RKO (cell line): ENCODE results near the gene LRRC45.
"Not testable (repeated sequence)": the region's sequence is repeated elsewhere in the genome, so short reads cannot be mapped to it uniquely, and the experiment has no call there.

ENCODE experiments used
- DNase-seq: peaks from one replicate; pipeline ENCODE4 v3.0.0-alpha.2; 2016; ENCODE audit warnings: low spot score

Gene LRRC45

DNA sequence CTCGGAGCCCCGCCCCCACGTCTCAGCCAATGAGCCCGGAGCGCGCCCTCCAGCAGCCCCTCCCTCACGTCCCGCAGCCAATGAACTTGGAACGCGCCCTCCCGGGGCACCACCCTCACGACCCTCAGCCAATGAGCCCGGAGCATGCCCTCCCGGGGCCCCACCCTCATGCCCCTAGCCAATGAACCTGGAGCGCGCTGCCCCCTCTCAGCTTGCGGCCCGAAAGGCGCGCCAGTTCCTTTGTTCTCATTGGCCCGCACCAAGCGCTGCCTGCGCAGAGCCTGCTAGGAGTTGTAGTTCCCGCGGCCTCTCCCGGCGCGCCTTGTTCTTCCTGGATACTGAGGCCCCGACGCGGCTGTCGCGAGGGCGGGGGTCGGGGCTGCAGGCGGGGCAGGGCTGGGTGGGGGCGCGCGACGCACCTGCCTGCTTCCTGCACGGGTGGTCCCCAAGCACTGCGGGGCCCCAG, at the start of gene LRRC45:
LRRC45 (plus strand) TSS at position 325 of the 466 bp plus-strand sequence. CDS start 339 bp downstream, outside the sequence.
- peak; percentile 99 for DNase-seq

DNA sequence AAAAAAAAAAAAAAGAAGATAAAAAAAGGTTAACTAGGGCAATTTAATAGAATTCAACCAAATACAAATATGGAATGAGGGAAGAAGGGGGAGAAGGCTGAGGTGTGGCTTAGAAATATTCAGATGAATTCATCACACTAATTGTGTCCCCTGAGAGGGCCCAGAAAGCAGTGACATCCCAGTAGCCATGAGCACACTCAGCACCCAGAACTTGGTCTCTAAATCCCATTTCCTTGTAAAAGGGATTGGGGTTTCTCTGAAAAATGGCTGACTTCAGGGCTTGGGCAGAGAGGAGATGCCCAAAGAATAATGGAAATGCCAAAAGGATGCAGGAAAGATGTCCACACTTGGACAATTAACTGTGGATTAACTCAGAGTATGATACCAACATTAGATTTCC, 49.7 kb upstream of the LRRC45 start:
- peak; percentile 15 for DNase-seq

DNA sequence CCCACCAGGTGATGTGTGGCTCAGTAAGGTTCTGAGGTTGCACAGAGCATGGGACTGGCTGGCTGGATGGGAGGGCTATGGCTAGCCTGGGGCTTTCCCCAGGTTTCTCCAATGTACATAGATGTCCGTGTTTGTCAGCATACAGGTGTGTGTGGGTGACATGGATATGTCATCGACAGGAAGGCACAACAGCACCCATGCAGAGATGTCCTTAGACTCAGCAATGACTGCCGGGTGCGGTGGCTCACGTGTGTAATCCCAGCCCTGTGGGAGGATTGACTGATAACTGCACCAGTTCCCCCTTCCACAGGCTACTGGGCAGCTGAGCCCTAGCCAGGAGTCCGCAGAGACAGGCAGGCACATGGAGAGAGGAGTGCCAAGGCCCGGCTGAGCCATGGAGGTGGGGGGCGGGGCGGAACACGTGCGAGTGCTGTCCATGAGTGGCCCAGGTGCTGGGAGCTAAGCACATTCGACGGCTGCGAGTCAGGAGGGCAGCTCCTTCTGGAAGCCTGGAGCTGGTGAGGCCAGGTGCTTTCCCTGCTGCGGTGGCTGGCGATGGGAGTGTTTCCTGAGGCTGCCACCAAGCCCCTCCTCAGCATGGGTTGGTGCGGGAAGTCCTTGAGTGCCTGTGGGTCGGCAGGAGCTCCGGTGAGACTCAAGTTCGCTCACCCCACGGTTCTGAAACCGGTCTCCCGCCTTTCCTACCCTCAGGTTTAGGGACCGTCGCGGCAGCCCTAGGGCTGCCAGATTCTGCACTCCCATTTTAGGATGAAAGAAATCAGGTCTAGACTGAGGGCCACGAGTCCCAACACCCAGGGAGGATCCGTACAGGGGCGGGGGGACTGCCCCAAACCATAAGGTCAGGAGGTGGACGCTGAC, 46.5 kb upstream of the LRRC45 start:
- peak; percentile 17 for DNase-seq

DNA sequence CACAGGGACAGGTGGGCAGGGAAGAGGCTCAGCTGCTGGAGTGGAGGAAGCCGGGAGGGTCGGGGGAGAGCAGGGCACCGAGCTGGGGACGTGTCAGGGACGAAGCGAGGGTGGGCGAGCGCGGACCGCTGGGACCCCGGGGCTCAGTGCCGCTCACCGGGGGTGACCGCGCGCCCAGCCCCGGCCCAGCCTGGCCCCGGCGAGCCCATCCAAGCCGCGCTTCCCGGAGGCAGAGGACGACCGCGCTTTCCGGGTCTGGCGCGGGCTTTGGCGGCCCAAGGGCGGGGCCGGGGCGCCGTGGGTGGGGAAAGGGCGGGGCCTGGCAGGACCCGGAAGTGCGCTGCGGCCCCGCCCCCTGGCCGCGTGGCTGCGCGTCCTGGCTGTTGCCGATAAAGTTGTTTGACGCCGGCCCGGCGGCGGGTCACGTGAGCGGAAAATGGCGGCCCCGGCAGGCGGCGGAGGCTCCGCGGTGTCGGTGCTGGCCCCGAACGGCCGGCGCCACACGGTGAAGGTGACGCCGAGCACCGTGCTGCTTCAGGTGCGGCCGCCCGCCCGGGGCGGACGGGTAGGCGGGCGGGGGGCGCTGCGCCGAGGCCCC, 45.8 kb upstream of the LRRC45 start, which contains the start of gene ASPSCR1:
ASPSCR1 (plus strand) TSS at position 419 of the 598 bp plus-strand sequence; CDS start at position 437, 18 bp downstream.
- peak; percentile 87 for DNase-seq

DNA sequence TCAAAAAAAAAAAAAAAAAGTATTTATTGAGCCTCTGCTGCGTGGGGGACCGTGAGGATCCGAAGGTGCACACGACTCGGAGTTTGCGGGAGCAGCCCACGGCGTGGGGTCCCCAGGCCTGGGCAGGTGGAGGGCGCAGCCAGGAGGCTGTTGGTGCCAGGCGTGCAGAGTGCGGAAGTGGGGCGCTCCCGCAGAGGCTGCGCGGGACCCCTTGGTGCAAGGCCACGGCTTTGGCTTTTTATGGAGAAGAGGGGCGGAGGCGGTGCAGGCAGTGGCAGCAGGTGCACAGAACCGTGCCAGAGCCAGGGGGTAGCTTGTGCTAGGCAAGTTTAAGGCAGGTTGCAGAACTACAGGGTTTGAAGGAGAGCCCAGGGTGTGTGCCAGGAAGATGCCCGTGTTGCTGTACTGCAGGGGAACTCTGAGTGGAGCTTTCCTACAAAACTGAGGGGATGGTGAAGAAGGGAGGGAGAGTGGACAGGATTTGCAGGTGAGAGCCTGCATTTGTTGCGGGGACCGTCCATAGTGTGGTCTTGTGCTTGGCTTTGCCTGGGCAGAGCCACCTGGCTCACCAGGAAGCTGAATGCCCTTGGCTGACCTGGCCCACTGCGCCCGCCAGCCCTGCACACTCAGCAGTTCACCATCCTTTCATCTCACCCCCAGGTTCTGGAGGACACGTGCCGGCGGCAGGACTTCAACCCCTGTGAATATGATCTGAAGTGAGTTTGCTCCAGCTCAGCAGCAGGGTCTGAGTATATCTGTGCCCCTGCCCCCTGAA, 44.4 kb upstream of the LRRC45 start:
- no peak for DNase-seq

DNA sequence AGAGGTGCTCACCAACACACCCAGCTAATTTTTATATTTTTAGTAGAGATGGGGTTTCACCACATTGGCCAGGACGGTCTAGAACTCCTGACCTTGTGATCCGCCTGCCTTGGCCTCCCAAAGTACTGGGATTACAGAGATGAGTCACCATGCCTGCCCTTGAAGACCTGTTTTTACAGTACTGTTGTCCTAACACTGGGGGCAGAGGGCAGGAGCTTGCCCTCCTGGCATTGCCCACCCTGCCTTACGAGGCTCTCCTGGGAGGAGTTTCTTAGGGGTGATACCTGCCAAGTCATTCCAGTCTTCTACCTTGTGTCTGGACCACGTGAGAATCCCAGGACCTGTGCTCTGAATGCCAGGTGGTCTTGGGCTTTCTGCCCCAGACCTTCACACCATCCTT, 43.0 kb upstream of the LRRC45 start:
- DNase-seq = peak; percentile 37

DNA sequence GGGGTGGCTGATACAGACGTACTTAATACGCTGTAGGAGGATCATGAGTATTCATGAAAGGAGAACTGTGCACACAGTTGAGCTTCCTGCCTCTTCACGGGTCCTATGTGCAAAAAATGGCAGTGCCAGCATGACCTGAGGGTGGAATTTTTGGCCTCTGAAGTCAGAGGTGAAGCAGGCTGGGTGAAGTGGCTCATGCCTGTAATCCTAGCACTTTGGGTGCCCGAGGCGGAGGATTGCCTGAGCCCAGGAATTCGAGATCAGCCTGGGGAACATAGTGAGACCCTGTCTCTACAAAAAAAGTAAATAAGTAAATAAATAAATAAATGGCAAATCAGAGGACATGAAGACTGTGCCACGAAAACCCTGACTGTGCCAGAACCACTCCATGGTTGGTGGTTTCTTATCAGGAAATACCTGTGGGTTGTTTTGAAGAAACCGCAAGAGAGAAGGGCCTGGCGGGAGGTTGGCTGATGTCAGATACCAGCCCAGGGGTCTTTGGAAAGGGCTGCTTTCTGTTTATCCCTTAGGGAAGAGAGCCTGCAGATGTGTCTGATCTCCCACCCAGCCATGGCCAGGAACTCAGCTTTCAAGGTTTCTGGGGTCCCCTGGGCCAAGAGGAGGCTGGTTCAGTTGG, 42.3 kb upstream of the LRRC45 start:
- DNase-seq = no peak

DNA sequence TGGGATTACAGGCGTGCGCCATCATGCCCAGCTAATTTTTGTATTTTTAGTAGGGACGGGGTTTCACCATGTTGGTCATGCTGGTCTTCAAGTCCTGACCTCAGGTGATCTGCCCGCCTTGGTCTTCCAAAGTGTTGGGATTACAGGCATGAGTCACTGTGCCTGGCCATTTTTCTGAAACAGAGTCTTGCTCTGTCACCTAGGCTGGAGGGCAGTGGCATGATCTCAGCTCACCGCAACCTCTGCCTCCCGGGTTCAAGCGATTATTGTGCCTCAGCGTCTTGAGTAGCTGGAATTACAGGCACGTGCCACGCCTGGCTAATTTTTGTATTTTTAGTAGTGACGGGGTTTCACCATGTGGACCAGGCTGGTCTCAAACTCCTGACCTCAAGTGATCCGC, 41.6 kb upstream of the LRRC45 start:
- not testable (repeated sequence) for DNase-seq

DNA sequence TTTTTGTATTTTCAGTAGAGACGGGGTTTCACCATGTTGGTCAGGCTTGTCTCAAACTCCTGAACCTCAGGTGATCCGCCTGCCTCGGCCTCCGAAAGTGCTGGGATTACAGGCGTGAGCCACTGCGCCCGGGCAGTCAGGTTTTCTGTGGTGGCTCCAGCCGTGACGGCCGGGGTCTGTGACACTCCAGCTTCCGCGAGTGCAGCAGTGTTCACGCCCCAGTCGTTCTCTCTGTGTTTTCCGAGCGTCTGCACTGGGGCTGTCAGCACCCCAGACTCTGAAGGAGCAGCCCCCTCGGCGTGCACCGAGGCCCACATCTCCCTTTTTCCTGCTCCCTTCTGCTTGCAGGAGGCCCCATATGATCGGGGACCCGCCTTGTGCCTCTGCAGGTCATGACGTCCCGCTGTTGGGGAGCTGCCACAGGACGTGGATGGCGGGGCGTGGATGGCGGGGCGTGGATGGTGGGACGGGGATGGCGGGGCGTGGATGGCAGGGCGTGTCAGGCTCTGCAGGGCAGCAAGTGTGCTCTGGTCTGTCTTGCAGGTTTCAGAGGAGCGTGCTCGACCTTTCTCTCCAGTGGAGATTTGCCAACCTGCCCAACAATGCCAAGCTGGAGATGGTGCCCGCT, 40.0 kb upstream of the LRRC45 start:
- DNase-seq = no peak

DNA sequence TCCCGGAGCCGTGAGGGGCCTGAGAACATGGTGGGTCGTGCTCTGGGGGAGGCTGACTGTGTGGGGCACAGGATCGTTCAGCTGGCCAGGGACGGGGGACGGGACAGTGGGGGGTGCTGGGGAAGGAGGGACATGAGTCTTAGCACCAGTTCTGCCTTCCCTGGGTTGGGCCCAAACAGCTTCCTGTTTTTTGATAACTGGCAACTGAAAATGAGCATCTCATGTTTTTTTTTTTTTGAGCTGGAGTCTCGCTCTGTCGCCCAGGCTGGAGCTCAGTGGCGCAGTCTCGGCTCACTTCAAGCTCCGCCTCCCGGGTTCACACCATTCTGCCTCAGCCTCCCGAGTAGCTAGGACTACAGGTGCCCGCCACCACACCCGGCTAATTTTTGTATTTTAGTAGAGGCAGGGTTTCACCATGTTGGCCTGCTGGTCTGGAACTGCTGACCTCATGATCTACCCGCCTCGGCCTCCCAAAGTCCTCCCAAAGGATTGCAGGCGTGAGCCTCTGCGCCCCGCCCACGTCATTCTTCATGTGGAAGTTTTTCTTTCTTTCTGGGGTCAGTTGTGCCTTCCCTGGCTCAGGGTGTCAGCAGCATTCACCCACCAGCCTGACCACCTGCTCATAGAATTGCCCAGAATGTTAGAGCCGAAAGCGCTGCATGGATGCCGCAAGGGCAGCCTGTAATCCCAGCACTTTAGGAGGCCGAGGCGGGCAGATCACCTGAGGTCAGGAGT, 39.3 kb upstream of the LRRC45 start:
- DNase-seq = no peak

DNA sequence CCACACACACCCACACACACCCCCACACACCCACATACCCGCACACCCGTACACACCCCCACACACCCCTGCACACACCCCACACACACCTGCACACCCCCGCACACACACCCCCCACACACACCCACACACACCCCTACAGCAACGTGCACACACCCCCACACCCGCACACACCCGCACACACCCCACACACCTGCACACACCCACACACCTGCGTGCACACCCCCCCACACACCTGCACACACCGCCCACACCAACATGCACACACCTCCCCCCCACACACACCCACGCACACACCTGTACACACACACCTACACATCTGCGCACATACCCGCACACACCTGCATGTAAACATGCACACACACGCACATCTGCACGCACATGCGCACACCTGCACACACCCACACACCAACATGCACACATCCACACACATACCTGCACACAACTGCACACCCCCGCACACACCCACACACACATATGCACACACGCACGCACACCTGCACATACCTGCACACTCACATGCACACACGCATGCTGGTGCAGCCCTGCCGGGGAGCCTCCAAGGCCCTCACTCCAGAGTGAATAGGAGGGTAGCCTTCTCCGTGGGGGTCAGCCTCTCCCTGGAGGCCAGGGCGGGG, 38.2 kb upstream of the LRRC45 start:
- no peak for DNase-seq

DNA sequence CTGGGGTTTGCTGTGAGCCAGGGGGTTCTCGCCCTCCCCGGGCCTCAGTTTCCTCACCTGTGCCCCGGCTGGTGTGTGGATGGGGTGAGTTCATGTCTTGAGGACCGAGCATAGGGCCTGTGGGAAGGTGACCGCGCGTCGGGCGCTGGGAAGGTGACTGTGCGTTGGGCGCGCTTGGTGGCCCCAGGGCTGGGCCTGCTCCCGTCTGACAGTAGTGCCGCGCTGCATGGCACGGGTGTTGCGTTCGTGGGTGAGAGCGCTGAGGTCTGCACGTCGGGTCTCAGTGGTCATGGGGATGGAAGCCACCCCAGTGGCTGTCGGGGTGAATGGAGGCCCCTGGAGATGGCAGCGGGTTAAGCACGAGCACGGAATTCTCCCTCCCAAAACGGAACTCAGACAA, 36.5 kb upstream of the LRRC45 start:
- no peak for DNase-seq

DNA sequence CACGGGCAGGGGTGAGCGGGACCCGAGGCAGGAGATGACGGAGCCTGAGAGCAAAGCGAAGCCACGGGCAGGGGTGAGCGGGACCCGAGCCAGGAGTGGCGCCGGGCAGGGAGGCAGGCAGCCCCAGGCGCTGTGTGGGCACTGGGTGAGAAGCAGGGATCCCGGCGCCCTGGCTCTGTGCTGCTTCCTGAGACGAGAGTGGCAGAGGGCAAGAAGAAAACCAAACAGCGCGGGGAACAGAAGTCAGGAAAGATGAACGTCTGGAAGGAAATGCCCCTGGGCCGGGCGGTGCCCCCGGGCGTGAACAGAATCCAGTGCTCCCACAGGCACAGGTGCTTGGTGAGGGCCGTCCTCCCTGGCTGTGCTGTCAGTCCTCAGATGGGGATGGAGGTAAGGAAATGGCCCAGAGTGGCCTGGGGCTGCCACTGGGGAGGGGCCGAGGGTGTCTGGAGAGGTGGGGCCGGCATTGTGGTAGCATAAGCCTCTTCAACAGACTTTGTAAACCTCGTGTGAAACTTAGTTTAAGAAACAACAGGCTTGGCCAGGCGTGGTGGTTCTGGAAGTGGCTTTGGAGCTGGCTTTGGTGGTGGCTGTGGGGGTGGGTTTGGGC, 35.8 kb upstream of the LRRC45 start:
- no peak for DNase-seq

DNA sequence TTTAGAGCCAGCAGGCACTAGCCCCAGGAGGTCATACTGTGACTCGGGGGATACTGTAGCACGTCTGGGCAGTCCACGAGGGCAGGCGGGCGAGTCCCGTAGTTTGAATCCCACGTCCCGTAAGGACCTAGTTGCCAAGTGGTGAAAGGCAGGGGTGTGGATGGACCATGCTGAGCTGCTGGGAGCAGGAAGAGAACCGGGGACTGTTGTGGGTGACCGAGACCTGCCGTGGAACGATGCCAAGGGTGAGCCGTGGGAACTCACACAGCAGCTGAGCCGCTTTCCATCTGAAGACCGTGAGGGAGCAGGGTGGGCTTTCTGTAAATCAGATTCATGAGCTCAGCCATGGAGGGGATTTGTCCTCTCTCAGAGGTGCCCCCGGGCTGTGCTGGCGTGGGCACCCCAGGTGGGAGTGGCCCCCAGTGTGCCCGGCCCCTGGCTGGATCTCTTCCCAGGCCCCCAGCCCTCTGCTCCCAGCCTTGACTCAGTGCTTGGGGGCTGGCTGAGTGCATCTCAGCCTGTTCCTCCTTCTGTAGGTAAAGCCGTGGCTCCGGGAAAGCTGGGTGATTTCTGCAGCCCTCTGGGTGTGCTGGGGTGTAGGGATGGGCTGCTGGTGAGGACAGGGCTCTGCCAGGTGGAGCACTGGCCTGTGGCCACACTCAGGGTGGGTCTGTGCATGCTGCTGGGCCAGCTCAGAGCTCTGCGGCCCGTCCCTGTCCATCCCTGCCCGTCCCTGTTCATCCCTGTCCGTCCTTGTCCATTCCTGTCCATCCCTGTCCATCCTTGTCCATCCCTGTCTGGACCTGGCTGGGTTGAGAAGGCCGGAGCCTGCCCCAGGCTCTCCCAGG, 32.0 kb upstream of the LRRC45 start:
- DNase-seq = no peak

DNA sequence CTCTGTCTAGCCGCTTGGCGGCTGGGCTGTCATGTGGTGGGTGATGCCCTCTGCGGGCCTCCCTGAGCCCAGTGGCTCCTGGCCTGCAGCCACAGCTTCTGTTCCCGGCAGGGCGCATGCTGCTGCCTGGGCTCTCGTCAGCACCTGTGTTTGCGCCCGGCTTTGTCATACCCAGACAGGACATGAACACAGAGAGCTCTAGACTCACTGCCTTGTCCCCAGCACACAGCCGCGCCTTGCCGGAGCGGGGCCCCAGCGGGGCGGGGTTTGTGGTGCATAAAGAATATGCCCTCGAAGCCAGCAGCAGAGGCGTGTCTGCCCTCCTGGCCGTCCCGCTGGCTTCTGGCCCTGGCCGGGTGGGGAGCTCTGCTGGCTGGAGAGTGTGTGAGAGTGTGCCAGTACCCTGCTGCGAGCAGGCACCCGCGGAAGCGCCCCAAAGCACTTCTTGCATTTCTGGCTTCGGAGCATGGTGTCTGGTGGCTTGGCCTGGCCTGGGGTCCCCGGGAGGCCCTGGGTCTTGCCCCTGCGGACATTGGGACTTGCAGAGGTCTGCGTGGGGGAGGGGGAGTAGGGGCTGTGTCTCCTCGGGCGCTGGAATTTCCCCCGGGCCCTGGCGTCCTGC, 31.3 kb upstream of the LRRC45 start:
- no peak for DNase-seq

DNA sequence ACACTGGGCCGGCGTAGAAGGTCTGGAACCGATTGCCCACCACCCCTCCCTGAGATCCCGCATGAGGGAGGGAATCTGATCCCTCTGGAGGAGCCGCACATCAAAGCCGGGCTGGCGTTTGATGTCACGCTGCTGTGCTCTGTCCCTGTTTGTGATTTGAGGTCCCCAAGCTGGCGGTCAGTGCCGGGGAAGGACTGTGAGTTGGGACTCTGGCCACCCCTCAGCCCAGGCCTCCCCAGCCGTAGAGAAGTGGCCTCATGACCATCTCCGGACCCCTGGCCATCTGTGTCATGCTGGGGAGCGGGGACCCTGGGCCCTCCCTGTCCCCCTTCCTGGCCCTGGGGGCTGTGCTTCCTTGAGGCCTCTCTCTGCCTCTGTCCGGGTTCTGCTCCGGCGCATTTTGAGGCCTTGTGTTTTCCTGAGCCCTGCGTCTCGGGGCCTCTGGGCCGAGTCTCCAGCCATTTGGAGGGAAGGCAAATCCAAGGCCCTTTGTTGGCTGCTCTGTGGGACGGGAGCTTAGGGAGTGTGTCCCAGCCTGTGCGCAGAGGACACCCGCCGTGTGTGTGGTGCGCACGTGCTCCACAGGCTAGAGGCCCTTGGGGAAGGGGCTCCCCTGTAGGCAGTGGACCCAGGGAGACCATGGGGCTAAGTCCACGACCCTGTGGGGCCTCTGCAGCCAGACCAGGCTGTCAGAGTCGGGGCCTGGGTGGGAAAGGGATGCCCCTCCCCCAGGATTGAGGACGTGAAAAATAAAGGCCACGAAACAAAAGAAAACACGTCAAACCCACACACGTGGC, 30.6 kb upstream of the LRRC45 start:
- no peak for DNase-seq

DNA sequence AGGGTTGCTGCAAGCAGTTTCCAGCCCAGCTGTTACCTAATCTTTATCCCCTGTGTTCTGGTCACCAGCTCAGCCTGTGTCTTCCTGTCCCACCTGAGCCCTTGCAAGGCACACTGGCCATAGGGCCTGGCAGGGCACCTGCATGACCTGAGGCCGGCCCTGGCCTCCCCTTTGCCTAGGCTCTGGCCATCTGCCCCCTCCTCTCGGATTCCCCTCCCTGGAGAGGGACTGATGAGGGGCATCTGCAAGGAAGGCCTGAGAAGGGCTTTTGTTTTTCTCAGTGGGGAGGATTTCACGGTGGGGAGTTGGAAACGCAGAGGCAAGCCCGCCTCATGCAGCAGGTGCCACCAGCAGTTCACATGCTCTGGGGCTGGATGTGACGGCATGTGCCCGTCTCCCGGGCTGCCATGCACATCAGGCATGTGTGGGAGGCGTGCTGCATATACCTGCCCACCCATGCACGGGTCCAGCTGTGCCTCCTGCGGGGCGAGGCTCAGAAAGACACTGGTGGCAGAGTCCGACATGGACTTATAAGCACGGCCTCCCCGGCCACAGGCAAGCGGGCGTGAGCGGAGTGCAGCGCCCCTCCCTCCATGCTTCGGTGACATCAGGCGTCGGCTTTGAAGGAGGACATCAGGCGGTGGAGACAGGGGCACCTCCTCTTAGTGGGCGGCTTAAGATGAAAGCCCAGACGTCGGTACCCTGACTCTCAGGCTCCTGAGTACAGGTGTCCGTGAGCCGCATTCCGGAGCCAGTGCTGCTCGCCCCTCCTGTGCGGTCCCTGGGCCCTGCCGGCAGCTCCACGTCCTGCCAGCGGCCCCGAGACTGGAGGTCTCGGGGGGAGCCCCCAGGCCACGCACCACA, 29.1 kb upstream of the LRRC45 start:
- no peak for DNase-seq
